Activated CD8-positive, alpha-beta T cell treated with anti-CD3 and anti-CD28 coated beads for 36 hours (primary cell): ENCODE data around the gene RBMS2. TPM values are rescaled to one million over a fixed set of nuclear protein-coding genes. Genes with fewer than 3 reads are reported as not detected.
A peak's percentile ranks its signal among the peaks of the same experiment; 100 is the strongest.

ENCODE experiments used
- ATAC-seq: fragments of 200-7000 bp; cut with Tn5 transposase; one replicate; pipeline ENCODE4 v1.10.0; 2021; ENCODE audit warnings: mild to moderate bottlenecking, moderate library complexity
- CTCF ChIA-PET: fragments of 350-600 bp; sonication (Branson Sonifier 250); formaldehyde crosslinking; loops from one replicate; lab custom pipeline; 2021; ENCODE audit warnings: antibody characterized with exemption; lab: Charles Lee
- POLR2A ChIA-PET: fragments of 350-600 bp; sonication (Branson Sonifier 250); formaldehyde crosslinking; loops from one replicate; lab custom pipeline; 2021; ENCODE audit warnings: antibody characterized with exemption; lab: Charles Lee
- DNase-seq: peaks from one replicate; pipeline ENCODE4 v3.0.0-alpha.2; 2020
- H3K27ac Mint-ChIP-seq: one replicate; pipeline ENCODE4 v1.8.0; 2021; ENCODE audit warnings: mild to moderate bottlenecking, mixed read lengths
- H3K27me3 Mint-ChIP-seq: one replicate; pipeline ENCODE4 v1.8.0; 2021; ENCODE audit warnings: mixed read lengths
- H3K36me3 Mint-ChIP-seq: one replicate; pipeline ENCODE4 v1.8.0; 2021; ENCODE audit warnings: low read depth, mixed read lengths
- H3K4me1 Mint-ChIP-seq: one replicate; pipeline ENCODE4 v1.8.0; 2021; ENCODE audit warnings: low read depth, mixed read lengths
- H3K4me3 Mint-ChIP-seq: one replicate; pipeline ENCODE4 v1.8.0; 2021; ENCODE audit warnings: mild to moderate bottlenecking, moderate library complexity, mixed read lengths
- H3K9me3 Mint-ChIP-seq: one replicate; pipeline ENCODE4 v1.8.0; 2021; ENCODE audit warnings: mixed read lengths
- intact Hi-C: fragments of 100-400 bp; cut with micrococcal nuclease; formaldehyde crosslinking; loops from one replicate; pipeline ENCODE4 v1.10.0; 2022
- total RNA-seq, 2 experiments: library from RNA; stranded (reverse); gene quantifications; one replicate each; pipeline ENCODE4 v1.2.3, GENCODE V29; 2021
- TF ChIP-seq, protein P1 (sequence below): fragments of 200-600 bp; IDR thresholded peaks from one replicate; pipeline ENCODE4 v1.8.0; 2022; ENCODE audit warnings: antibody characterized with exemption, mild to moderate bottlenecking

Gene RBMS2
- total RNA-seq, 2 experiments from 2014 or later: 2.8 to 3.1 TPM

DNA sequence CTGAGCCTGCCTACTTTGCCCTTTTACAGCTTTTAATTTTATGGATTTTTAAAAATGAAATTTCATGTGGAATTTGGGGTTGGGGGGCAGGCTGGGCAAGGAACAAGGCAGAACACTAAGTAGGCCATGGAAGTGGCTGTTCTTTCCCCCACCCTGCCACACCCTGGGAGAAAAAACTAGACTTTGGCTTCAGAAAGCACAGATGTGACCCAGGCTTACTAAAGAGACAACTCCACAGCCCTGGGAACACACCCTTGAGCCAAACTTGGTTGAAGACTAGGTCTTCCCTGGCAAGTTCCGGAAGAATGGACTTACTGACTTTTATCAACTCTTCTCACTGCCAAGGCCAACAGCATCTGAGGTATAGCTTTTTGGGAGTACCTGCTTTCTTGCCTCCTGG is 68.2 kb downstream of the RBMS2 start:
- ATAC-seq: no peak

DNA sequence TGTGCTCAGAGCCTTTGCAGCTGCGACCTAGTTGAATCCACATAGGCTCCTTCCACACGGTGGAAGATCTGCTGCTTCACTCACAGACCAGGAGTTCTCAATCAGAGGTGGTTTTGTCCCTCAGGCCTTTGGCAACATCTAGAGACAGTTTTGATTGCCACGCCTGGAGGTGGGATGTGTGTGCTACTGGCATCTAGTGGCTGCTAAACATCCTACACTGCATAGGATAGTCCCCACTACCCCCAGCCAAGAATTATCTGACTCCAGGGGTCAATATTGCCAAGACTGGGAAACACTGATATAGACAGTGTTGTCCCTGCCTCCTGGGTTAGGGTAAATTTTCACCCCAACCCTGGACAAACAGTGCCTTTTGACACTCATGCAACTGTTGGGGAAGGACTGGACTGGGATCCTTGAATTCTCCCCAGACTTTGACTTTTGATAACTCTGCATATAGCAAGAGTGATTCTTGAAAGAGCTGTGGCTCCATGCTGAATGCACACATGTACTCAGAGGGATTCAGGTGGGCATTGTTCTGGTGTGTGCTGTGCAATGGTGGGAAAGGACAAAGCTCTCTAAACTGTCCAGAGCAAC is 68.7 kb downstream of the RBMS2 start:
- H3K27ac Mint-ChIP-seq: no peak overlapping the region
- peaks cover 2% of the 10 kb centered on the region for H3K4me1 Mint-ChIP-seq
- no peaks in the 10 kb centered on the region for H3K9me3 Mint-ChIP-seq
- POLR2A ChIA-PET: interaction anchor here (1.5 to 2.2 kb wide), 2 partner anchors 22 to 76 kb away, joined by 3 to 7 read pairs; no protein-coding TSS in a partner anchor
- DNase-seq (peak; percentile 55), ATAC-seq (peak; percentile 84)
- intact Hi-C loops: no loop called here
- CTCF ChIA-PET: interaction anchor here (0.7 to 9.6 kb wide), 24 partner anchors 9 to 250 kb away, joined by 3 to 95 read pairs (median 4); partner anchors contain the start of gene RBMS2
- no peak overlapping the region for H3K4me3 Mint-ChIP-seq
- TF ChIP-seq, protein P1, sequence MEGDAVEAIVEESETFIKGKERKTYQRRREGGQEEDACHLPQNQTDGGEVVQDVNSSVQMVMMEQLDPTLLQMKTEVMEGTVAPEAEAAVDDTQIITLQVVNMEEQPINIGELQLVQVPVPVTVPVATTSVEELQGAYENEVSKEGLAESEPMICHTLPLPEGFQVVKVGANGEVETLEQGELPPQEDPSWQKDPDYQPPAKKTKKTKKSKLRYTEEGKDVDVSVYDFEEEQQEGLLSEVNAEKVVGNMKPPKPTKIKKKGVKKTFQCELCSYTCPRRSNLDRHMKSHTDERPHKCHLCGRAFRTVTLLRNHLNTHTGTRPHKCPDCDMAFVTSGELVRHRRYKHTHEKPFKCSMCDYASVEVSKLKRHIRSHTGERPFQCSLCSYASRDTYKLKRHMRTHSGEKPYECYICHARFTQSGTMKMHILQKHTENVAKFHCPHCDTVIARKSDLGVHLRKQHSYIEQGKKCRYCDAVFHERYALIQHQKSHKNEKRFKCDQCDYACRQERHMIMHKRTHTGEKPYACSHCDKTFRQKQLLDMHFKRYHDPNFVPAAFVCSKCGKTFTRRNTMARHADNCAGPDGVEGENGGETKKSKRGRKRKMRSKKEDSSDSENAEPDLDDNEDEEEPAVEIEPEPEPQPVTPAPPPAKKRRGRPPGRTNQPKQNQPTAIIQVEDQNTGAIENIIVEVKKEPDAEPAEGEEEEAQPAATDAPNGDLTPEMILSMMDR: peak; percentile 51
- H3K36me3 Mint-ChIP-seq: no peaks in the 10 kb centered on the region
- no peaks in the 10 kb centered on the region for H3K27me3 Mint-ChIP-seq

More for the DNA sequence above, 68.2 kb downstream of the RBMS2 start:
- H3K9me3 Mint-ChIP-seq: no peaks in the 10 kb centered on the region
- TF ChIP-seq, protein P1: no peak
- no peaks in the 10 kb centered on the region for H3K27me3 Mint-ChIP-seq
- no peaks in the 10 kb centered on the region for H3K36me3 Mint-ChIP-seq
- no peak overlapping the region for H3K4me3 Mint-ChIP-seq
- peaks cover 2% of the 10 kb centered on the region for H3K4me1 Mint-ChIP-seq
- CTCF ChIA-PET: interaction anchor here (0.8 to 9.6 kb wide), 19 partner anchors 9 to 93 kb away, joined by 3 to 95 read pairs (median 5); partner anchors contain the start of gene RBMS2
- no peak overlapping the region for H3K27ac Mint-ChIP-seq
- no peak for DNase-seq
- POLR2A ChIA-PET: interaction anchor here (0.7 to 2.2 kb wide), 3 partner anchors 14 to 75 kb away, joined by 3 to 7 read pairs (median 3); no protein-coding TSS in a partner anchor
- intact Hi-C loops: no loop called here

DNA sequence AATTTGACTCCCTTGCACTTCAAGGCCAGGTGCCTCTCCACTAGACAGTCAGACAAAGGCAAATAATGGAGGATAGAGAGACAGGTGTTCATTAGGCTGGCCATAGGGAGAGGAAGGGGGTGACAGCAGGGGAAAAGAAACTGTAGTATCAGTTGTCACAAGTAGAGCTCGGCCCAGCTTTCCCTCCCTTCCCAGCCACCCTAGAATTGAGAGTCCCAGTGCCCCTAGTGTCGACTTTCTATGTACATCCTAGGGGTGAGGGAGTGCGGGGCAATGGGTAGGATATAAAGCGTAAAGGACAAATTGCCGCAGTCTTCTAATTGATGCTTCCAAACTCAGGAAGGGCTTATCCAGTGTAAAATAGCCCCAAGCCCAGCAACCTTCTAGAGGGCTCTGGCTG is 69.5 kb downstream of the RBMS2 start:
- Mint-ChIP-seq H3K9me3 (no peaks in the 10 kb centered on the region), H3K27me3 (no peaks in the 10 kb centered on the region), H3K27ac (no peak overlapping the region), H3K36me3 (no peaks in the 10 kb centered on the region), H3K4me1 (peaks cover 1% of the 10 kb centered on the region), H3K4me3 (no peak overlapping the region)
- ATAC-seq (no peak), DNase-seq (no peak)
- TF ChIP-seq, protein P1: no peak
- ChIA-PET POLR2A (interaction anchor here (1.5 to 2.2 kb wide), 2 partner anchors 21 to 77 kb away, joined by 3 to 7 read pairs; no protein-coding TSS in a partner anchor), CTCF (interaction anchor here (0.7 to 9.6 kb wide), 16 partner anchors 10 to 473 kb away, joined by 3 to 95 read pairs (median 4); partner anchors contain the start of genes RBMS2 and ZC3H10)
- intact Hi-C loops: no loop called here

DNA sequence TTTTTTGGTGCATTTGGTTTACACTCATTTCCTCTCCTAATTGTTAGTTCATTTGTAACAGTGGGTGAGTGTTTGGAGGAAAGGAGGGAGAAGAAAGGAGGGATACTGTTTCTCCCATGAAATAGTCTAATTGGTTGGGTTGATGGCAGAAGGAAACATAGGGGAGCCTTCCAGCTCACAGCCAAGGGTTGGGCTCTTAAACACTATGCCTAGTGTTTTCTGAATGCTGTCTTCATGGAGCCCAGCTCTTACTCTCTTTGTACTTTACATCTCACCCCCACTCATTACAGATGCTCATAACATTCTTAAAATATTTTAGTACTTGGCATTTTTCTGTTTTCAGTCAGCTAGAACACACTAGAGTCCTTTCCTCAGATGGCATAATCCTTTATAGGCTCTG is 70.3 kb downstream of the RBMS2 start:
- Mint-ChIP-seq H3K4me3 (no peak overlapping the region), H3K9me3 (no peaks in the 10 kb centered on the region), H3K4me1 (peaks cover 6% of the 10 kb centered on the region), H3K27me3 (no peaks in the 10 kb centered on the region), H3K27ac (no peak overlapping the region), H3K36me3 (no peaks in the 10 kb centered on the region)
- TF ChIP-seq, protein P1: no peak
- DNase-seq (no peak), ATAC-seq (no peak)
- ChIA-PET POLR2A (no interaction called here), CTCF (interaction anchor here (0.9 to 9.6 kb wide), 7 partner anchors 18 to 474 kb away, joined by 3 to 95 read pairs (median 5); partner anchors contain the start of genes RBMS2 and ZC3H10)
- intact Hi-C loops: no loop called here
